22Rv1 (cell line): ENCODE data around the gene CENPP.

ENCODE experiments used
- H3K27ac ChIP-seq: fragments of 450-650 bp; 2 replicates; pipeline ENCODE4 v1.5.1; 2017
- CTCF ChIP-seq: fragments of 450-650 bp; IDR thresholded peaks from 2 replicates; pipeline ENCODE4 v1.5.1; 2017; ENCODE audit warnings: mild to moderate bottlenecking
- ZFX ChIP-seq: fragments of 450-650 bp; IDR thresholded peaks from 2 replicates; pipeline ENCODE4 v1.6.1; 2017; ENCODE audit warnings: antibody characterized with exemption, borderline replicate concordance

CENPP gene

GRCh38 chr9:92524881-92525280, 199.1 kb downstream of the CENPP start:
- TF ChIP-seq ZFX (no peak), CTCF (no peak)
- no peak overlapping the region for H3K27ac ChIP-seq

- H3K27ac ChIP-seq, result no peak overlapping the region
- TF ChIP-seq ZFX, result no peak
- TF ChIP-seq CTCF, result no peak
These were observed 199.6 kb downstream of the CENPP start for GRCh38 chr9:92525306-92525705.

- TF ChIP-seq ZFX (no peak), CTCF (no peak)
- no peak overlapping the region for H3K27ac ChIP-seq
These were observed 201.6 kb downstream of the CENPP start for GRCh38 chr9:92527291-92527828.

- H3K27ac ChIP-seq, result no peak overlapping the region
- TF ChIP-seq CTCF, result no peak
- TF ChIP-seq ZFX, result no peak
These were observed 202.2 kb downstream of the CENPP start for GRCh38 chr9:92527832-92528521.

GRCh38 chr9:92528522-92528849, 202.7 kb downstream of the CENPP start:
- no peak for TF ChIP-seq CTCF
- TF ChIP-seq ZFX, result no peak
- H3K27ac ChIP-seq, result no peak overlapping the region

- TF ChIP-seq CTCF (no peak), ZFX (no peak)
- H3K27ac ChIP-seq, result no peak overlapping the region
These were observed 203.4 kb downstream of the CENPP start for GRCh38 chr9:92529124-92529523.

- H3K27ac ChIP-seq, result no peak overlapping the region
- TF ChIP-seq ZFX (no peak), CTCF (no peak)
These were observed 205.1 kb downstream of the CENPP start for GRCh38 chr9:92530893-92531292.
